Neural cell (in vitro differentiated cells): ENCODE data around the gene VCX3A. TPM values are rescaled to one million over a fixed set of nuclear protein-coding genes. Genes with fewer than 3 reads are reported as not detected.
"Not testable (repeated sequence)": the region's sequence is repeated elsewhere in the genome, so short reads cannot be mapped to it uniquely, and the experiment has no call there.

Experiments
- H2AFZ ChIP-seq: fragments of 200-600, 300-800 bp; sonication (generic), shearing (Covaris generic); 2 replicates; pipeline ENCODE4 v1.6.0; 2014; ENCODE audit warnings: low read depth, mild to moderate bottlenecking, antibody characterized with exemption, low read length, moderate library complexity
- H3F3A ChIP-seq: fragments of 200-600 bp; shearing (Covaris generic); 2 replicates; pipeline ENCODE4 v1.6.1; 2016; ENCODE audit warnings: mild to moderate bottlenecking, moderate library complexity, mixed read lengths, antibody characterized with exemption, low read length; ENCODE audit not compliant: insufficient read depth, poor library complexity, severe bottlenecking
- H3K27ac ChIP-seq: fragments of 200-600, 300-800 bp; sonication (generic), shearing (Covaris generic); 2 replicates; pipeline ENCODE4 v1.5.1; 2014; ENCODE audit warnings: mild to moderate bottlenecking, low read length, moderate library complexity
- H3K27me3 ChIP-seq: fragments of 300-800, 200-600 bp; sonication (generic), shearing (Covaris generic); 2 replicates; pipeline ENCODE4 v1.6.0; 2014; ENCODE audit warnings: mild to moderate bottlenecking, low read depth, low read length, moderate library complexity; ENCODE audit not compliant: insufficient read depth
- H3K36me3 ChIP-seq: fragments of 300-800, 200-600 bp; sonication (generic), shearing (Covaris generic); 2 replicates; pipeline ENCODE4 v1.5.1; 2014; ENCODE audit warnings: mild to moderate bottlenecking, antibody characterized with exemption, low read length, moderate library complexity; ENCODE audit not compliant: insufficient read depth
- H3K4me2 ChIP-seq: fragments of 300-800, 200-600 bp; sonication (generic), shearing (Covaris generic); 2 replicates; pipeline ENCODE4 v1.6.0; 2014; ENCODE audit warnings: mild to moderate bottlenecking, low read length
- H3K4me3 ChIP-seq: fragments of 300-800, 200-600 bp; sonication (generic), shearing (Covaris generic); 2 replicates; pipeline ENCODE4 v1.5.1; 2014; ENCODE audit warnings: mild to moderate bottlenecking, low read length, moderate library complexity
- H3K79me2 ChIP-seq: fragments of 200-600 bp; shearing (Covaris generic); replicated peaks from 2 replicates; pipeline ENCODE4 v1.6.0; 2014; ENCODE audit warnings: mild to moderate bottlenecking, low read length, moderate library complexity; ENCODE audit not compliant: insufficient read depth
- H3K9ac ChIP-seq: fragments of 300-800, 200-600 bp; sonication (generic), shearing (Covaris generic); 2 replicates; pipeline ENCODE4 v1.6.1; 2016; ENCODE audit warnings: mild to moderate bottlenecking, low read length, mixed read lengths
- H3K9me2 ChIP-seq: fragments of 200-600 bp; shearing (Covaris generic); 2 replicates; pipeline ENCODE4 v1.6.1; 2016; ENCODE audit warnings: mild to moderate bottlenecking, low read length, mixed read lengths; ENCODE audit not compliant: insufficient read depth
- H3K9me3 ChIP-seq: fragments of 200-600, 300-800 bp; sonication (generic), shearing (Covaris generic); 2 replicates; pipeline ENCODE4 v1.6.1; 2016; ENCODE audit warnings: mild to moderate bottlenecking, mixed run types, low read length, moderate library complexity, mixed read lengths
- H4K20me1 ChIP-seq: fragments of 200-600 bp; shearing (Covaris generic); 2 replicates; pipeline ENCODE4 v1.6.1; 2016; ENCODE audit warnings: mild to moderate bottlenecking, mixed run types; ENCODE audit not compliant: insufficient read depth
- CTCF ChIP-seq: fragments of 450-650 bp; IDR thresholded peaks from 2 replicates; pipeline ENCODE4 v1.5.1; 2014; ENCODE audit warnings: antibody characterized with exemption, mild to moderate bottlenecking, moderate library complexity; ENCODE audit not compliant: poor library complexity, severe bottlenecking
- EP300 ChIP-seq: fragments of 450-650 bp; conservative IDR thresholded peaks from 2 replicates; pipeline ENCODE4 v1.6.1; 2014; ENCODE audit warnings: antibody characterized with exemption, mild to moderate bottlenecking, moderate library complexity; ENCODE audit not compliant: poor library complexity, severe bottlenecking
- EZH2 ChIP-seq: fragments of 200-600, 300-800 bp; shearing (Covaris generic), sonication (generic); IDR thresholded peaks from 2 replicates; pipeline ENCODE4 v1.6.1; 2014; ENCODE audit warnings: antibody characterized with exemption, low read length, borderline replicate concordance, mild to moderate bottlenecking; ENCODE audit not compliant: insufficient read depth, poor library complexity, severe bottlenecking
- MXI1 ChIP-seq: fragments of 450-650 bp; conservative IDR thresholded peaks from 2 replicates; pipeline ENCODE4 v1.6.1; 2014; ENCODE audit warnings: antibody characterized with exemption, mild to moderate bottlenecking; ENCODE audit not compliant: poor library complexity, severe bottlenecking
- POLR2AphosphoS5 ChIP-seq: IDR thresholded peaks from 2 replicates; pipeline ENCODE4 v1.6.1; 2012
- RAD21 ChIP-seq: fragments of 450-650 bp; conservative IDR thresholded peaks from 2 replicates; pipeline ENCODE4 v1.6.1; 2014; ENCODE audit warnings: antibody characterized with exemption, mild to moderate bottlenecking, moderate library complexity
- SMC3 ChIP-seq: fragments of 450-650 bp; conservative IDR thresholded peaks from 2 replicates; pipeline ENCODE4 v1.6.1; 2014; ENCODE audit warnings: antibody characterized with exemption, mild to moderate bottlenecking, moderate library complexity; ENCODE audit not compliant: poor library complexity
- TAF1 ChIP-seq: IDR thresholded peaks from 2 replicates; pipeline ENCODE4 v1.6.1; 2012; ENCODE audit warnings: low read depth
- polyA minus RNA-seq: library from RNA; depleted of rRNA, polyadenylated mRNA; stranded (reverse); fragments of >200 nt; gene quantifications from 2 replicates; pipeline ENCODE4 v1.2.3, GENCODE V29; 2014
- polyA plus RNA-seq: library from polyadenylated mRNA; depleted of rRNA; stranded (reverse); fragments of >200 nt; gene quantifications from 2 replicates; pipeline ENCODE4 v1.2.3, GENCODE V29; 2014
- TF ChIP-seq, protein P1 (sequence below): IDR thresholded peaks from 2 replicates; pipeline ENCODE4 v1.6.1; 2012; ENCODE audit warnings: borderline replicate concordance

Gene VCX3A
- polyA plus RNA-seq (0.87 TPM in 1 of 2 replicates, not detected in the other), polyA minus RNA-seq (not detected in 2 replicates)

DNA sequence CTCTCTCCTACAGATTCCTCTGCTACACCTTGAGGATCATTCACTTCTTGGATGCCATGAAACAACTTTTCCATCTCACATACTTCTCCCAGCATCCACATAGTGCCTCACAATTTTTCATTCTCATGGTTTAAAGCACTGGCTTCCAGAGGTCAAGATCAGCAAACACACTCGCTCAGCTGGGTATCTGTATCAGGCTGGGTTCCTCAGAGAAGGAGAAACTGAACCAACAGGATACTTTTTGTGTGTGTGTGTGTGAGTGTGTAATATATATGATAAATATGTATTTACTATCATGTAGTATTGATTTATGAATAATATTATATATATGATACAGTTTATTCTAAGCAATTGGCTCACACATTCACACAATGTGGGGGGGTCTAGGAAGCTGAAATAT, at the start of gene VCX3A:
Gene VCX3A, minus strand, starts transcription at position 101 of the 400 bp plus-strand sequence. CDS start 621 bp downstream, outside the sequence.
- H3K9me2 ChIP-seq, H2AFZ ChIP-seq, H3F3A ChIP-seq, H3K4me2 ChIP-seq, H3K27me3 ChIP-seq, H3K4me3 ChIP-seq, H3K9ac ChIP-seq, H3K27ac ChIP-seq, H3K36me3 ChIP-seq, H3K9me3 ChIP-seq, H4K20me1 ChIP-seq, H3K79me2 ChIP-seq: not testable (repeated sequence)

DNA sequence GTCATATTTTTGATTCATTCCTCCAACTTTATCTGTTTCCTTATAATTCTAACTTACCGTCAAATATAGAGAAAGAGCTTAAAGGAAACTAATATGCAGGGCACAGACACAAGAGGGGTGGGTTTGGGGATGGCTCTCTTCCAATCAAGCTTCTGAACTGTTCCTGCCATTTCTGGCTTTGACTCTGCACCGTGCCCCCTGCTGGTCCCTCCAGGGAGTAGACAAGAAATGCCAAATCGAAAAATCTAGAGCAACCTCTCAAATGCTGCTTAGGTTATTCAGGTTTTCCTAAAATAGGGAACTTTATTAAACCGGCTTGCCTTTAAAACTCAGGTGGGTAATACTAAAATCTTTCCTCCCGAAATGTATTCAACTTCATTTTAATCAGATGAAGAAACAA, 39.8 kb upstream of the VCX3A start:
- H3K4me2 ChIP-seq: no peak overlapping the region
- no peak overlapping the region for H2AFZ ChIP-seq
- H3K9me2 ChIP-seq: no peaks in the 10 kb centered on the region
- no peaks in the 10 kb centered on the region for H3K27me3 ChIP-seq
- H4K20me1 ChIP-seq: no peaks in the 10 kb centered on the region
- H3K27ac ChIP-seq: no peak overlapping the region
- no peaks in the 10 kb centered on the region for H3K9me3 ChIP-seq
- no peak overlapping the region for H3K4me3 ChIP-seq
- no peaks in the 10 kb centered on the region for H3F3A ChIP-seq
- H3K36me3 ChIP-seq: no peaks in the 10 kb centered on the region
- no peak for TF ChIP-seq CTCF
- no peak for TF ChIP-seq POLR2AphosphoS5
- no peak for TF ChIP-seq EZH2
- TF ChIP-seq, protein P1, sequence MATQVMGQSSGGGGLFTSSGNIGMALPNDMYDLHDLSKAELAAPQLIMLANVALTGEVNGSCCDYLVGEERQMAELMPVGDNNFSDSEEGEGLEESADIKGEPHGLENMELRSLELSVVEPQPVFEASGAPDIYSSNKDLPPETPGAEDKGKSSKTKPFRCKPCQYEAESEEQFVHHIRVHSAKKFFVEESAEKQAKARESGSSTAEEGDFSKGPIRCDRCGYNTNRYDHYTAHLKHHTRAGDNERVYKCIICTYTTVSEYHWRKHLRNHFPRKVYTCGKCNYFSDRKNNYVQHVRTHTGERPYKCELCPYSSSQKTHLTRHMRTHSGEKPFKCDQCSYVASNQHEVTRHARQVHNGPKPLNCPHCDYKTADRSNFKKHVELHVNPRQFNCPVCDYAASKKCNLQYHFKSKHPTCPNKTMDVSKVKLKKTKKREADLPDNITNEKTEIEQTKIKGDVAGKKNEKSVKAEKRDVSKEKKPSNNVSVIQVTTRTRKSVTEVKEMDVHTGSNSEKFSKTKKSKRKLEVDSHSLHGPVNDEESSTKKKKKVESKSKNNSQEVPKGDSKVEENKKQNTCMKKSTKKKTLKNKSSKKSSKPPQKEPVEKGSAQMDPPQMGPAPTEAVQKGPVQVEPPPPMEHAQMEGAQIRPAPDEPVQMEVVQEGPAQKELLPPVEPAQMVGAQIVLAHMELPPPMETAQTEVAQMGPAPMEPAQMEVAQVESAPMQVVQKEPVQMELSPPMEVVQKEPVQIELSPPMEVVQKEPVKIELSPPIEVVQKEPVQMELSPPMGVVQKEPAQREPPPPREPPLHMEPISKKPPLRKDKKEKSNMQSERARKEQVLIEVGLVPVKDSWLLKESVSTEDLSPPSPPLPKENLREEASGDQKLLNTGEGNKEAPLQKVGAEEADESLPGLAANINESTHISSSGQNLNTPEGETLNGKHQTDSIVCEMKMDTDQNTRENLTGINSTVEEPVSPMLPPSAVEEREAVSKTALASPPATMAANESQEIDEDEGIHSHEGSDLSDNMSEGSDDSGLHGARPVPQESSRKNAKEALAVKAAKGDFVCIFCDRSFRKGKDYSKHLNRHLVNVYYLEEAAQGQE: no peak
- no peak for TF ChIP-seq TAF1
- no peak for TF ChIP-seq RAD21
- TF ChIP-seq MXI1: no peak
- no peak for TF ChIP-seq SMC3
- no peak for TF ChIP-seq EP300
- H3K79me2 ChIP-seq: no peaks in the 10 kb centered on the region
- no peak overlapping the region for H3K9ac ChIP-seq

- Histone ChIP-seq H4K20me1 (no peaks in the 10 kb centered on the region), H2AFZ (no peak overlapping the region), H3K4me3 (no peak overlapping the region), H3K79me2 (no peaks in the 10 kb centered on the region), H3K9me3 (no peaks in the 10 kb centered on the region), H3K36me3 (no peaks in the 10 kb centered on the region), H3K9me2 (no peaks in the 10 kb centered on the region), H3K9ac (no peak overlapping the region), H3K27ac (no peak overlapping the region), H3K27me3 (no peaks in the 10 kb centered on the region), H3K4me2 (no peak overlapping the region), H3F3A (no peaks in the 10 kb centered on the region)
- TF ChIP-seq CTCF: no peak
- TF ChIP-seq, protein P1: no peak
- no peak for TF ChIP-seq POLR2AphosphoS5
- TF ChIP-seq RAD21: no peak
- no peak for TF ChIP-seq EP300
- no peak for TF ChIP-seq SMC3
- TF ChIP-seq EZH2: no peak
- no peak for TF ChIP-seq TAF1
- TF ChIP-seq MXI1: no peak
Observed at GRCh38 chrX:6568031-6568430, 33.1 kb upstream of the VCX3A start.
